Measurements from ENCODE around the gene AKT2. TPM values are rescaled to one million over a fixed set of nuclear protein-coding genes. Genes with fewer than 3 reads are reported as not detected.
"Not testable (repeated sequence)": the region's sequence is repeated elsewhere in the genome, so short reads cannot be mapped to it uniquely, and the experiment has no call there.

The AKT2 gene
- 100 to 1,000 TPM in 2 of 4 donors, 10 to 100 TPM in 2; 63.2 to 266 (median 138) TPM for total RNA-seq

- no peaks in the 10 kb centered on the region for H3K27me3 ChIP-seq
- peaks cover 32 to 47% (median 42%) of the 10 kb centered on the region in 4 donors for H3K4me1 ChIP-seq
- H3K4me3 ChIP-seq: peak within 1 kb of the TSS; percentile 86 to 100 (median 93)
- WGBS, 2 donors (ENCODE audit: low coverage in 1 of 2): 0% methylated on average over 16 to 17 of the region's 84 CpGs
- peak within 1 kb of the TSS; percentile 90 to 99 (median 96) for H3K27ac ChIP-seq
- TF ChIP-seq POLR2A (IDR thresholded peaks at IDR 0.05): peak; percentile 18
- TF ChIP-seq CTCF (IDR thresholded peaks at IDR 0.05): no peak
- TF ChIP-seq POLR2AphosphoS5 (IDR thresholded peaks at IDR 0.05): peak in 1 of 3 donors; percentile 9
- no peaks in the 10 kb centered on the region for H3K9me3 ChIP-seq
- intact Hi-C loops (cut with DNase I; ENCODE audit: low total_unique reads) (no loop called here), in situ Hi-C loops (cut with MboI; ENCODE audit: low pct_ligation_motif_present in 1 of 4, low pct_unique_long_range_greater_than_20kb in 1 of 4, low sequenced_read_pairs in 3 of 4) (loop anchor here in 2 of 4 donors (10.0 to 25.0 kb wide), 2 partner anchors 128 to 140 kb away; partner anchors contain the start of genes PRX (in 1 of the 2) and SERTAD1 (in 1 of the 2))
- H3K36me3 ChIP-seq: no peaks in the 10 kb centered on the region
- DNase-seq: no peak
Measured at GRCh38 chr19:40284501-40285352, at the start of gene AKT2. Gene AKT2, minus strand, starts transcription at chr19:40285345. Its CDS starts 20,078 bp downstream, at chr19:40265267.

- H3K9me3 ChIP-seq; in situ Hi-C loops (cut with MboI; ENCODE audit: low pct_ligation_motif_present in 1 of 4, low pct_unique_long_range_greater_than_20kb in 1 of 4, low sequenced_read_pairs in 3 of 4); H3K27me3 ChIP-seq; intact Hi-C loops (cut with DNase I; ENCODE audit: low total_unique reads); H3K4me3 ChIP-seq; H3K27ac ChIP-seq; DNase-seq; H3K4me1 ChIP-seq: not testable (repeated sequence)
- 93 to 100% methylated on average over 5 to 6 of the region's 6 CpGs for WGBS, 2 donors (ENCODE audit: low coverage in 1 of 2)
- H3K36me3 ChIP-seq: peaks cover 0 to 38% (median 15%) of the 10 kb centered on the region in 4 donors
Measured at GRCh38 chr19:40333083-40333482, 47.9 kb upstream of the AKT2 start.

GRCh38 chr19:40332669-40333068, 47.5 kb upstream of the AKT2 start:
- no peaks in the 10 kb centered on the region for H3K4me1 ChIP-seq
- TF ChIP-seq CTCF (IDR thresholded peaks at IDR 0.05): no peak
- TF ChIP-seq POLR2AphosphoS5 (IDR thresholded peaks at IDR 0.05): no peak
- no peak for TF ChIP-seq POLR2A (IDR thresholded peaks at IDR 0.05)
- no peak for TF ChIP-seq EP300 (IDR thresholded peaks at IDR 0.05; ENCODE audit: low read depth)
- WGBS, 2 donors (ENCODE audit: low coverage in 1 of 2): 73 to 88% methylated on average over 2 to 5 of the region's 6 CpGs
- H3K4me3 ChIP-seq: no peak overlapping the region
- DNase-seq: no peak
- no peak overlapping the region for H3K27ac ChIP-seq
- no peaks in the 10 kb centered on the region for H3K9me3 ChIP-seq
- H3K36me3 ChIP-seq: peaks cover 0 to 42% (median 17%) of the 10 kb centered on the region in 4 donors
- intact Hi-C loops (cut with DNase I; ENCODE audit: low total_unique reads): no loop called here
- no peaks in the 10 kb centered on the region for H3K27me3 ChIP-seq
- in situ Hi-C loops (cut with MboI; ENCODE audit: low pct_ligation_motif_present in 1 of 4, low pct_unique_long_range_greater_than_20kb in 1 of 4, low sequenced_read_pairs in 3 of 4): no loop called here

GRCh38 chr19:40331052-40331451, 45.9 kb upstream of the AKT2 start:
- H3K27me3 ChIP-seq: no peaks in the 10 kb centered on the region
- no peaks in the 10 kb centered on the region for H3K4me1 ChIP-seq
- DNase-seq: no peak
- peaks cover 0 to 49% (median 23%) of the 10 kb centered on the region in 4 donors for H3K36me3 ChIP-seq
- WGBS, 2 donors (ENCODE audit: low coverage in 1 of 2): 97% methylated on average over 5 of the region's 5 CpGs; no CpG with 5 or more reads in 1 of the 2 donors
- H3K9me3 ChIP-seq: no peaks in the 10 kb centered on the region
- H3K27ac ChIP-seq: no peak overlapping the region
- in situ Hi-C loops (cut with MboI; ENCODE audit: low pct_ligation_motif_present in 1 of 4, low pct_unique_long_range_greater_than_20kb in 1 of 4, low sequenced_read_pairs in 3 of 4) (no loop called here), intact Hi-C loops (cut with DNase I; ENCODE audit: low total_unique reads) (no loop called here)
- TF ChIP-seq POLR2A (IDR thresholded peaks at IDR 0.05) (no peak), CTCF (IDR thresholded peaks at IDR 0.05) (no peak), EP300 (IDR thresholded peaks at IDR 0.05; ENCODE audit: low read depth) (no peak), POLR2AphosphoS5 (IDR thresholded peaks at IDR 0.05) (no peak)
- H3K4me3 ChIP-seq: no peak overlapping the region

Measured in transverse colon (tissue), 4 donors.